GM12801 (cell line): ENCODE measurements around the gene NEK11.

Source experiments
- CTCF ChIP-seq: IDR thresholded peaks from one replicate; pipeline ENCODE4 v1.5.1; 2011; ENCODE audit warnings: control low read depth; ENCODE audit not compliant: insufficient read length; ENCODE audit errors: extremely low read depth

NEK11 gene

DNA sequence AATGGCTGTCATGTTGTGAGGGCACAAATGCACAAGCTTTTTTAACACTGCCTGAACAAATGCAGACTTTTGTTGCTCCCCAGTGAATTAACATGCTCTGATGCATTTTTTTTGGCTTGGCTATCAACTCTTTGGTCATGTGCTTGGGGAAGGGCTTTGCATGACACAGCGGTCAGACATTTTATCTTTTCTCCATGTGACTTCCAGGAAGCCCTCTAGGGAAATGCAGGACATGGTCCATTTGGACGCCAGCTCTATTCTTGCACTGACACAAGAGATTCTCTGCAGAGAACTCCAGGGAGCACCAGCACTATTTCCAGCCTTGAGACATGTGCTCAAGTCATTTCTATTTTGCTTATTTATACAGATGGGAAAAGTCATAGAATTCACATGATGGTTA is 46.2 kb downstream of the NEK11 start:
- no peak for TF ChIP-seq CTCF

DNA sequence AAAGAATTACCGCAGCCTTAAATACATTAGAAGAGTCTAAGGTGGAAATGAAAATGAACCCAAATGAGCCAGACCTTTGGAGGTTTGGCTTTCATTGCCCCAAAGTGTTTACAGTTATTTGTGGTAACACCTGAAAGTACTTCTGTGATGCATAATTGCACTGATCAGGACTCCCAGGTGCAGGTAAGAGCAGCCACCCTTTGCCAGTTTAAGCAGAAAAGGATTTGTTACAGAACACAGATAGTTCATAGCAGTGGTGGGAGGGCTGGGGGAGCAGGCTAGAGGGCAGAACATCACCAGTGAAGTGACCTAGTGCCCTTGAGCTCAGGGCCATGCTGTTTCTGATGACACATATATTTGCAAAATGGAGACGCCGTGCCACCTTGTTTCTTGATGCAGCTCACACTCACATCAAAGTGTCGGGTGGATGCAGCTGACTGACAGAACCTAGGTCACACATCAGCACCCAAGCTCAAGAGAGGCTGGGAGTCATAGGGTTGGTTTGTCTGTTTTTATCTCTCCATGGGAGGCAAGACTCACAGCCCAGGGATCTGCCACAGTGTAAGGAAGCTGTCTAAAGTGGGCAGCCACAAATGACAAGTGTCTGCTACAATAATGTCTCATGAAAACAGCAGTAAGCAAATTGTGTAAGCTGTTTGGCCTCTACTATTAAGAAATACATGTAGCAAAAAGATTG is 49.1 kb downstream of the NEK11 start:
- no peak for TF ChIP-seq CTCF

DNA sequence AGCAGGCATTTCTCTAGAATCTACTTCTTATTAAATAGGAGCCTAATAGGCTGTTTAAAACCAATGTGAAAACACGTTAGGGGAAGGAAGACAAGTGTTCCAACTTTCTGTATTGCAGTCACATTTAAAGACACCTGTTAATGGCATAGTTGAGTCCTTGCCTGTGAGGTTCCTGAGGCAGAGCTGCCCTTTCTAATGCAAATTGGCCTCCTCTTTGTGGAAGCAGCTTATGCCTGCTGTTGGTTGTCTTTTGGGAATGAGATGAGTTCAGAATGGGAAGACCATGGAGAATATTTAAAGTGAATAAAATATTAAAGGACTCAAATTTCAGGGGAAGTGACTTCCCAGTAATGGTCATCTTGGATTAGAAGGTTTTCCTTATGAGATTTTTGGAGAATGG is 51.2 kb downstream of the NEK11 start:
- no peak for TF ChIP-seq CTCF

GRCh38 chr3:131079086-131079485 is 52.4 kb downstream of the NEK11 start:
- TF ChIP-seq CTCF = no peak

DNA sequence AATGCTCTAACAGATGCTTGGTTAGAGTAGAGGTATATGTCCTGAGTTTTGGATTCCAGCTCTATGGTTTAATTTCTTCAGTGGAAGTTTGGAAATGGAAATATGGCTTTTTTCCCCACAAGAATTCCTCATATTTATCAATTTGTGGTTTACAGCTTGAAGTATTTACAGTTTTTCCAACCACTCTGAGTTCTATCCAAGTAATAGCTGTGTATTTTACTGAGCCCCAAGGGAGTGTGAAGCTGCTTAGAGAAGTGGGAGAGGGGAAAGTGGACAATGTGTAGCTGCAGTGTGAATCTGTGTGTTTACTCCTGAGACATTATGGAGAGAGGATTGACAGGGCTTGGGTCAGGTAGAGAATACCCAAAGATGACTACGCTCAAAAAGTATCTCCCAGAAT is 54.5 kb downstream of the NEK11 start:
- TF ChIP-seq CTCF = no peak

GRCh38 chr3:131082246-131082645 is 55.6 kb downstream of the NEK11 start:
- TF ChIP-seq CTCF = no peak

- TF ChIP-seq CTCF = no peak
Measured at GRCh38 chr3:131082871-131083863, 56.5 kb downstream of the NEK11 start.
